Muscle layer of duodenum (tissue), 2 donors: ENCODE results near the gene HOXD12.

Source experiments
- H3K27ac ChIP-seq: one replicate; pipeline ENCODE4 v1.7.0; 2013; ENCODE audit warnings: mild to moderate bottlenecking, low read length
- H3K27me3 ChIP-seq: one replicate; pipeline ENCODE4 v1.7.0; 2013; ENCODE audit warnings: low read depth, mild to moderate bottlenecking, control low read depth, low read length
- H3K36me3 ChIP-seq, 2 donors: one replicate each; pipeline ENCODE4 v1.7.0; 2013; ENCODE audit warnings: low read length in 2 of 2, control low read depth in 1 of 2, mild to moderate bottlenecking in 1 of 2; ENCODE audit not compliant: insufficient read depth in 2 of 2, control insufficient read depth in 1 of 2
- H3K4me1 ChIP-seq, 2 donors: one replicate each; pipeline ENCODE4 v1.7.0; 2013; ENCODE audit warnings: low read length in 2 of 2, mild to moderate bottlenecking in 2 of 2, control low read depth in 1 of 2, moderate library complexity in 1 of 2; ENCODE audit not compliant: insufficient read depth in 2 of 2, control insufficient read depth in 1 of 2
- H3K4me3 ChIP-seq, 2 donors: one replicate each; pipeline ENCODE4 v1.7.0; 2013; ENCODE audit warnings: low read length in 2 of 2, low read depth in 1 of 2, mild to moderate bottlenecking in 1 of 2
- H3K9me3 ChIP-seq, 2 donors: one replicate each; pipeline ENCODE4 v1.7.0; 2013; ENCODE audit warnings: low read length in 2 of 2, control low read depth in 1 of 2, mild to moderate bottlenecking in 1 of 2; ENCODE audit not compliant: control insufficient read depth in 1 of 2
- donor health status: healthy.

Gene HOXD12

GRCh38 chr2:176126929-176127773 lies 27.6 kb downstream of the HOXD12 start:
- peaks cover 0 to 29% of the 10 kb centered on the region in 2 donors for H3K4me1 ChIP-seq
- H3K9me3 ChIP-seq = no peaks in the 10 kb centered on the region
- H3K27ac ChIP-seq = no peak overlapping the region
- H3K4me3 ChIP-seq = no peak overlapping the region
- H3K36me3 ChIP-seq = no peaks in the 10 kb centered on the region
- peaks cover 78% of the 10 kb centered on the region for H3K27me3 ChIP-seq

- no peaks in the 10 kb centered on the region for H3K9me3 ChIP-seq
- H3K4me1 ChIP-seq = peaks cover 0 to 24% of the 10 kb centered on the region in 2 donors
- H3K4me3 ChIP-seq = no peak overlapping the region
- no peaks in the 10 kb centered on the region for H3K36me3 ChIP-seq
- H3K27ac ChIP-seq = no peak overlapping the region
- peaks cover 81% of the 10 kb centered on the region for H3K27me3 ChIP-seq
Measured at GRCh38 chr2:176127774-176128072, 28.1 kb downstream of the HOXD12 start.

GRCh38 chr2:176128172-176128981 lies 28.8 kb downstream of the HOXD12 start:
- Histone ChIP-seq H3K4me3 (peak overlapping the region; percentile 5 to 63), H3K36me3 (no peaks in the 10 kb centered on the region), H3K9me3 (no peaks in the 10 kb centered on the region), H3K27ac (no peak overlapping the region), H3K4me1 (peaks cover 0 to 17% of the 10 kb centered on the region in 2 donors), H3K27me3 (peaks cover 84% of the 10 kb centered on the region)

GRCh38 chr2:176128982-176129796 lies 29.6 kb downstream of the HOXD12 start, which contains the start of gene HOXD8:
HOXD8 (plus strand) TSS chr2:176129705; CDS start chr2:176130367, 662 bp downstream.
- Histone ChIP-seq H3K27me3 (peaks cover 82% of the 10 kb centered on the region), H3K27ac (no peak within 1 kb of the TSS)

GRCh38 chr2:176129813-176130146 lies 30.2 kb downstream of the HOXD12 start:
- peaks cover 0 to 17% of the 10 kb centered on the region in 2 donors for H3K4me1 ChIP-seq
- no peaks in the 10 kb centered on the region for H3K9me3 ChIP-seq
- no peak overlapping the region for H3K27ac ChIP-seq
- H3K36me3 ChIP-seq = no peaks in the 10 kb centered on the region
- peak overlapping the region in 1 of 2 donors; percentile 63 for H3K4me3 ChIP-seq
- H3K27me3 ChIP-seq = peaks cover 82% of the 10 kb centered on the region

More at GRCh38 chr2:176128982-176129796, 29.6 kb downstream of the HOXD12 start, which contains the start of gene HOXD8:
- peak within 1 kb of the TSS; percentile 37 to 63 for H3K4me3 ChIP-seq
- H3K9me3 ChIP-seq = no peaks in the 10 kb centered on the region
- H3K4me1 ChIP-seq = peaks cover 0 to 17% of the 10 kb centered on the region in 2 donors
- H3K36me3 ChIP-seq = no peaks in the 10 kb centered on the region

- Histone ChIP-seq H3K27ac (no peak overlapping the region), H3K4me3 (peak overlapping the region; percentile 13 to 63), H3K9me3 (peaks cover 0 to 1% of the 10 kb centered on the region in 2 donors), H3K27me3 (peaks cover 80% of the 10 kb centered on the region), H3K4me1 (peaks cover 0 to 17% of the 10 kb centered on the region in 2 donors), H3K36me3 (no peaks in the 10 kb centered on the region)
Measured at GRCh38 chr2:176130147-176130956, 30.8 kb downstream of the HOXD12 start.

- peaks cover 0 to 17% of the 10 kb centered on the region in 2 donors for H3K4me1 ChIP-seq
- peak overlapping the region; percentile 13 to 63 for H3K4me3 ChIP-seq
- no peak overlapping the region for H3K27ac ChIP-seq
- no peaks in the 10 kb centered on the region for H3K36me3 ChIP-seq
- H3K27me3 ChIP-seq = peaks cover 80% of the 10 kb centered on the region
- H3K9me3 ChIP-seq = peaks cover 0 to 5% of the 10 kb centered on the region in 2 donors
Measured at GRCh38 chr2:176130957-176131847, 31.6 kb downstream of the HOXD12 start.

GRCh38 chr2:176131848-176132158 lies 32.2 kb downstream of the HOXD12 start:
- H3K27ac ChIP-seq = no peak overlapping the region
- H3K27me3 ChIP-seq = peaks cover 80% of the 10 kb centered on the region
- H3K4me3 ChIP-seq = no peak overlapping the region
- H3K36me3 ChIP-seq = no peaks in the 10 kb centered on the region
- peaks cover 0 to 5% of the 10 kb centered on the region in 2 donors for H3K9me3 ChIP-seq
- H3K4me1 ChIP-seq = peaks cover 0 to 20% of the 10 kb centered on the region in 2 donors

- Histone ChIP-seq H3K4me1 (peaks cover 0 to 23% of the 10 kb centered on the region in 2 donors), H3K36me3 (no peaks in the 10 kb centered on the region), H3K27me3 (peaks cover 81% of the 10 kb centered on the region), H3K4me3 (peak overlapping the region; percentile 27 to 63), H3K9me3 (peaks cover 0 to 5% of the 10 kb centered on the region in 2 donors), H3K27ac (peak overlapping the region; percentile 1)
Measured at GRCh38 chr2:176132205-176133171, 32.9 kb downstream of the HOXD12 start.
